GM19099 (cell line): ENCODE measurements around the gene CDK5RAP3.

Source experiments
- POLR2A ChIP-seq: IDR thresholded peaks from 3 replicates; pipeline ENCODE4 v1.6.1; 2011; ENCODE audit warnings: low read depth; ENCODE audit not compliant: insufficient read length; ENCODE audit errors: extremely low read depth

CDK5RAP3 gene

GRCh38 chr17:47998044-47998443, 27.1 kb downstream of the CDK5RAP3 start:
- TF ChIP-seq POLR2A = no peak

GRCh38 chr17:47999582-47999981, 28.7 kb downstream of the CDK5RAP3 start:
- TF ChIP-seq POLR2A = no peak

- no peak for TF ChIP-seq POLR2A
Observed at GRCh38 chr17:48001197-48001596, 30.3 kb downstream of the CDK5RAP3 start.

GRCh38 chr17:48002266-48002915, 31.5 kb downstream of the CDK5RAP3 start:
- no peak for TF ChIP-seq POLR2A

- no peak for TF ChIP-seq POLR2A
Observed at GRCh38 chr17:48002916-48003416, 32.1 kb downstream of the CDK5RAP3 start.

- no peak for TF ChIP-seq POLR2A
Observed at GRCh38 chr17:48003417-48004151, 32.7 kb downstream of the CDK5RAP3 start.

GRCh38 chr17:48004983-48005382, 34.1 kb downstream of the CDK5RAP3 start:
- no peak for TF ChIP-seq POLR2A

GRCh38 chr17:48006936-48007709, 36.2 kb downstream of the CDK5RAP3 start:
- TF ChIP-seq POLR2A = no peak

- no peak for TF ChIP-seq POLR2A
Observed at GRCh38 chr17:48010193-48010592, 39.3 kb downstream of the CDK5RAP3 start.

- TF ChIP-seq POLR2A = no peak
Observed at GRCh38 chr17:48011405-48012150, 40.7 kb downstream of the CDK5RAP3 start.

GRCh38 chr17:48012151-48012520, 41.2 kb downstream of the CDK5RAP3 start:
- no peak for TF ChIP-seq POLR2A

GRCh38 chr17:48012654-48013053, 41.7 kb downstream of the CDK5RAP3 start:
- TF ChIP-seq POLR2A = no peak

- no peak for TF ChIP-seq POLR2A
Observed at GRCh38 chr17:48013876-48014594, 43.1 kb downstream of the CDK5RAP3 start.

- TF ChIP-seq POLR2A = no peak
Observed at GRCh38 chr17:48014595-48015111, 43.7 kb downstream of the CDK5RAP3 start.

GRCh38 chr17:48016112-48016511, 45.2 kb downstream of the CDK5RAP3 start:
- no peak for TF ChIP-seq POLR2A

GRCh38 chr17:48021934-48022333, 51.0 kb downstream of the CDK5RAP3 start:
- no peak for TF ChIP-seq POLR2A
